SK-N-MC (cell line): ENCODE measurements around the gene RHOC.

Experiments used
- EZH2 ChIP-seq: fragments of 200-600 bp; sonication (generic); IDR thresholded peaks from one replicate; pipeline ENCODE4 v1.6.1; 2017; ENCODE audit warnings: antibody characterized with exemption
- FOXP2 ChIP-seq: optimal IDR thresholded peaks from 2 replicates; pipeline ENCODE3; 2011; ENCODE audit warnings: mild to moderate bottlenecking, moderate library complexity; ENCODE audit not compliant: insufficient read depth; ENCODE audit errors: extremely low read length, control extremely low read depth
- POLR2AphosphoS5 ChIP-seq: IDR thresholded peaks from 2 replicates; pipeline ENCODE4 v1.6.1; 2012; ENCODE audit warnings: mild to moderate bottlenecking, low read depth, low read length, borderline replicate concordance

- TF ChIP-seq FOXP2, result no peak
- no peak for TF ChIP-seq POLR2AphosphoS5
- TF ChIP-seq EZH2, result no peak
These were observed 17.1 kb downstream of the RHOC start for GRCh38 chr1:112689842-112690237.
